Dermis microvascular lymphatic vessel endothelial cell (primary cell): ENCODE results near the gene EPS8. TPM values are rescaled to one million over a fixed set of nuclear protein-coding genes. Genes with fewer than 3 reads are reported as not detected.

Experiments
- total RNA-seq: library from RNA; depleted of rRNA; stranded (reverse); fragments of >200 nt; gene quantifications from 2 replicates; pipeline ENCODE4 v1.2.1, GENCODE V29; 2014

Gene EPS8
- total RNA-seq, 1 donor from 2014 or later = 12.1 TPM

Other genes starting within 250 kb of the EPS8 start
- 62.5 and 72.9 TPM in 2 replicates for gene STRAP, start 93.0 kb upstream of the EPS8 start, total RNA-seq
- 35.3 and 49.7 TPM in 2 replicates for gene DERA, start 121.9 kb upstream of the EPS8 start, total RNA-seq